H1 (cell line): ENCODE measurements around the gene ADIRF.
"Not testable (repeated sequence)": the region's sequence is repeated elsewhere in the genome, so short reads cannot be mapped to it uniquely, and the experiment has no call there.

ENCODE experiments used
- CTCF ChIP-seq, 3 experiments: IDR thresholded peaks; 1 replicate in 2 of 3; 2 replicates in 1 of 3; pipeline versions ENCODE4 v1.5.1 to v1.6.1; 2011; ENCODE audit warnings: low read length in 3 of 3, mild to moderate bottlenecking in 3 of 3, inconsistent platforms in 2 of 3, low read depth in 1 of 3, moderate library complexity in 1 of 3; ENCODE audit not compliant: insufficient read depth in 1 of 3; ENCODE audit errors: control extremely low read depth in 1 of 3
- HDAC2 ChIP-seq, 2 experiments: fragments of 300-600 bp in 1 of 2; sonication (generic) in 1 of 2; IDR thresholded peaks; 2 replicates each; pipeline ENCODE4 v1.6.1; 2011 to 2012; ENCODE audit warnings: low read depth in 2 of 2, low read length in 2 of 2, mild to moderate bottlenecking in 2 of 2, moderate library complexity in 2 of 2, borderline replicate concordance in 1 of 2, inconsistent platforms in 1 of 2
- TBP ChIP-seq: IDR thresholded peaks from 2 replicates; pipeline ENCODE4 v1.6.1; 2011; ENCODE audit warnings: low read depth, low read length, improper control_type of control experiment

- not testable (repeated sequence) for TF ChIP-seq CTCF (IDR thresholded peaks at IDR 0.05; ENCODE audit: control extremely low read depth in 1 of 3, insufficient read depth in 1 of 3, low read depth in 1 of 3, low read length in 3 of 3); TBP; HDAC2 (IDR thresholded peaks at IDR 0.05; ENCODE audit: borderline replicate concordance in 1 of 2, low read depth in 2 of 2, low read length in 2 of 2)
Observed at GRCh38 chr10:86940076-86940475, 28.2 kb upstream of the ADIRF start.
